SIG-M5 treated with dmso at 0.1 percent for 504 hours (cell line): ENCODE results near the gene CENATAC.
"Not testable (repeated sequence)": the region's sequence is repeated elsewhere in the genome, so short reads cannot be mapped to it uniquely, and the experiment has no call there.

Source experiments
- DNase-seq: peaks from one replicate; lab custom pipeline; 2025; ENCODE audit not compliant: unreplicated experiment; lab: John Stamatoyannopoulos, UW

The CENATAC gene, protein sequence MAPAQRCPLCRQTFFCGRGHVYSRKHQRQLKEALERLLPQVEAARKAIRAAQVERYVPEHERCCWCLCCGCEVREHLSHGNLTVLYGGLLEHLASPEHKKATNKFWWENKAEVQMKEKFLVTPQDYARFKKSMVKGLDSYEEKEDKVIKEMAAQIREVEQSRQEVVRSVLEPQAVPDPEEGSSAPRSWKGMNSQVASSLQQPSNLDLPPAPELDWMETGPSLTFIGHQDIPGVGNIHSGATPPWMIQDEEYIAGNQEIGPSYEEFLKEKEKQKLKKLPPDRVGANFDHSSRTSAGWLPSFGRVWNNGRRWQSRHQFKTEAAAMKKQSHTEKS

DNA sequence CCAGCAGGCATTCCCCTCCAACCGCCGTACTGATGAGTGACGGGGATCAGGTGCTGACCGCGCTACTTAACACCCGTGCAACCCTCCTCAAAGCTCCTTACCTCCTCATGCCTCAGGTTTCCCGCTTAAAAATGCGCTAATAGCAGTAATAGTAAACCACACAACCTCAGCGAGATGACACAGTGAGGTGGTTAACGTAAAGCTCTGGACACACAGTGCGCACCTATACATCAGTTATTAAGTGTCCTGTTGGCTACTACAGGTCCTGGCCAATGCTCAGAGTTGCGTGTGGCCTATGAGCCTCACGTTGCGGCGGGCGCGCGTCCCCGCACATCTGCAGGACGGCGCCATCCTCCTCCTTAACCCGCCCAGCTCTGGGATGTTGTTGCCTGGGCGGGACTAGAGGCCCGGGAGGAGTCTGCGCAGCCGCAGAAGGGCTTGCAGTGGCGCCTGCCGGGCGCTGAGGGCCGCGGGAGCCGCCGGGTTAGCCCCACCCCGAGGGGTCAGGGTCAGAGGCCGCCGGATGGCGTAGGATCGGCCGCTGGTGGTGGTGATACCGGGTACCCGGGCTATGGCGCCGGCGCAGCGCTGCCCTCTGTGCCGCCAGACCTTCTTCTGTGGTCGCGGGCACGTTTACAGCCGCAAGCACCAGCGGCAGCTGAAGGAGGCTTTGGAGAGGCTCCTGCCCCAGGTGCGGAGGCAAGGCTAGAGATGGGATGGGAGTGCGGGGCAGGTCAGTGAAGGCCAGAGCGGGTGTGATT is at the start of gene CENATAC:
TSS of gene CENATAC (plus strand) at position 512 of the 761 bp plus-strand sequence. CDS start at position 572, 60 bp downstream.
- peak; percentile 90 for DNase-seq

DNA sequence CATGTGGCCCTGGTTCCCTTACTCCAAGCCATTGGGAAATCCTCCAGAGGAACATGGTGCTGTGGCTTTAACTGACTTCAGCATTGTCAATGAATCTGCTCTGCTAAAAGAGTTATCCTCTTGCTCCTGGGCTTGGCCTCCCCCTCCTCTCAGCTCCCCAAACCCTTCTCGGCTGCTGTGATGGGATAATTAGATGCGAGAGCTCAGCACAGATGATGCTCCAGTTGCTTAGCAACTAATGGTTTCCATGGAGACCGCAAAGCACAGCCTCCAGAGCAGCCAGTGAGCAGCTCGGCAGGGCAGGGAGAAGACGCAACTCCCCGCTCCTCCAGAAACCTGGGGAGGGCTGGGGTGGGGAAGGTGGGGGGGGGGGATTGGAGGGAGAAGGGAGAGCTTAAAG is 44.7 kb upstream of the CENATAC start:
- DNase-seq, result no peak

DNA sequence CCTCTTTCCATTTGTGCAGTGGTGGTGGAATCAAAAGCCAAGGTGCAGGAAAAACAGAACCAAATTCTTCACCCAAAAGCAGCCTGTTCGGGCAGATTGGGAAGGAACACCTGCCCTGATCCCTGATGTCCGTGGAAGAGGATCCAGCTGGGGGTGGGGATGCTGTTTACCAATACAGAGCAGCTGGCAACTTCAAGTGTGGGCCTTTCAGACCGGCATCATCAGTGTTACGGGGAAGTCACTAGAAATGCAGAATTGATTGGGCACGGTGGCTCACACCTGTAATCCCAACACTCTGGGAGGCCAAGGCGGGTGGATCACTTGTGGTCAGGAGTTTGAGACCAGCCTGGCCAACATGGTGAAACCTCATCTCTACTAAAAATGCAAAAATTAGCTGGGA is 44.0 kb upstream of the CENATAC start:
- DNase-seq, result not testable (repeated sequence)

DNA sequence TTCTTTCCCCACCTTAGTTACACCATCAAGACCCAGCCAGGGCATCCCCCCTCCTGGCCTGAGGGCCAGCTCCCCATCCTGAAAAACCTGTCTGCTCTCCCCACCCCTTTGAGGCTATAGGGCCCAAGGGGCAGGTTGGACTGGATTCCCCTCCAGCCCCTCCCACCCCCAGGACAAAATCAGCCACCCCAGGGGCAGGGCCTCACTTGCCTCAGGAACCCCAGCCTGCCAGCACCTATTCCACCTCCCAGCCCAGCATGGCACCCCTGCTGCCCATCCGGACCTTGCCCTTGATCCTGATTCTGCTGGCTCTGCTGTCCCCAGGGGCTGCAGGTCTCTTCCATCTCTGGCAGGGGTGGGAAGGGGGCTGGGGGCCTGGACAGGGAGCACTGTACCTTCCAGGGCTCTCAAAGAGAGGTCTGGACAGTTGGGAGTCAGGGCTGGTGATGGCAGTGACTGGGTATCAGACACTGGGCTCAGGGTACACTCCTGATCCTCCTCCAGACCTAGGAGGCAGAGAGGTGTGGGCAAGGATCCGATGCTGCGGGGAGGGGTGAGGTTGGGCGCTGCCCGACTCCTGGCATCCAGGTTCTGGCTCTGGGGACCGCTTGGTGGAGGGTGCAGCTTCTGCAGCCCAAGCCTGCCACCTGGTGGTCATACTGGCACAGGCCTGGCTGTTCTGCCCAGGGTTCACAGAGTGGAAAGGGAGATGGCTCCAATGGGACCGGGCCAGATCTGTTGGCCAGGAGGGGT is 41.7 kb upstream of the CENATAC start, which contains the start of gene UPK2:
TSS of gene UPK2 (plus strand) at position 205 of the 753 bp plus-strand sequence. CDS start at position 258, 53 bp downstream.
- peak; percentile 75 for DNase-seq

DNA sequence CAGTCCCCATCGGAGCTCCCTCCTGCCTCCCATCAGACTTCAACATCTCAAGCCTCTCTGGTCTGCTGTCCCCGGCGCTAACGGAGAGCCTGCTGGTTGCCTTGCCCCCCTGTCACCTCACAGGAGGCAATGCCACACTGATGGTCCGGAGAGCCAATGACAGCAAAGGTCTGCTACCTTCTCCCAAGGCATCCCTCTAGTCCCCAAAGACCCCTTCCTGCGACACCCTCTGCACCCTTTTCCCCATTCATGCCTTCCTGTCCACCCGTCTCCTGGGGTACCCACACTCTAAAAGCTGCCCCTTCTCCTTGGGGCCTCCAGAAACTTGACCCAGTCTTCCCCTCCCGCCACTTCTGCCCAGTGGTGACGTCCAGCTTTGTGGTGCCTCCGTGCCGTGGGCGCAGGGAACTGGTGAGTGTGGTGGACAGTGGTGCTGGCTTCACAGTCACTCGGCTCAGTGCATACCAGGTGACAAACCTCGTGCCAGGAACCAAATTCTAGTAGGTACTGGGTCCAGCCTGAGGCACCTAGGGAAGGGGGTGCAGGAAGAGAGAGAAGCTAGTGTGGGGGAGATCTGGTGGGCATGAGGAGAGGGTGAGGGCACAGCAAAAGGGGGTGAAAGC is 41.0 kb upstream of the CENATAC start:
- no peak for DNase-seq

DNA sequence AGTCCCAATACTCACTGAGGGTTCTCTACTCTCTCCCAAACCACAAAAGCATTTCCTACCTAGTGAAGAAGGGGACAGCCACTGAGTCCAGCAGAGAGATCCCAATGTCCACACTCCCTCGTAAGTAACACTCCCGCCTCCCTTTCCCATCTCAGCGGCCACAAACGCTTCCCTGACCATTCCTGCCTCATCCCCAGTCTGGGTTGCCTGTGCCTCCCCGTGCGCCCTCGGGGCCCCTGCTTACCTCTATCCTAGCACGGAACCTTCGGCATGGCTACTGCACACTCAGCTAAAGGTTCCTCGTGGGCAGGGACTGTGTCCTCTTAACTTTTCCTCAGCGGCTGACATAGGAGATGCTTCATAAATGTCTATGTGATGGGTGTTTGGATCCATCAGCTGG is 40.4 kb upstream of the CENATAC start:
- DNase-seq, result no peak

DNA sequence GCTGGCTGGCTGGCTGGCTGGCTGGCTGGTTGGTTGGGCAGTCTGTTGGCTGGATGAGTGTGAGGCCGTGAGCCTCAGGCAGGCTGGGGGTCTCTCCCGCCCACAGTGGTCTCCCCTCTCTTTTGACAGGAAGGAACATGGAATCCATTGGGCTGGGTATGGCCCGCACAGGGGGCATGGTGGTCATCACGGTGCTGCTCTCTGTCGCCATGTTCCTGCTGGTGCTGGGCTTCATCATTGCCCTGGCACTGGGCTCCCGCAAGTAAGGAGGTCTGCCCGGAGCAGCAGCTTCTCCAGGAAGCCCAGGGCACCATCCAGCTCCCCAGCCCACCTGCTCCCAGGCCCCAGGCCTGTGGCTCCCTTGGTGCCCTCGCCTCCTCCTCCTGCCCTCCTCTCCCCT is 40.0 kb upstream of the CENATAC start:
- no peak for DNase-seq

DNA sequence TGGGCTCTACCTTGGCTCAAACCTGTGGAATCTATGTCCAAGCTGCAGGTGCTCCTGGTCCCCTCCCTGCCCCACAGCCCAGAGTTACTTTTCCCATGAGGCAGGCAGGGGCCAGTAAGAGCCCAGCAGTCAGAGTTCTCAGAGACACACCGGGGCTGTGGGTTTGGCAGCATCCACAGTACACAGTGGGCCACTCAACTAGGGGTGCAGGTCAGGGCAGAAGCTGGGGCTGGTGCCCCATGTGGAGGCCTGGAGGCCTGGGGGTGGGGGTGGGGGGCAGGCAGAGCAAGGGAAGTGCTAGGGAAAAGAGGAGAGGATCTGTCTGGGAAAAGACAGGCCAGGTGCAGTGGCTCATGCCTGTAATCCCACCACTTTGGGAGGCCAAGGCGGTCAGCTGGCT is 39.4 kb upstream of the CENATAC start:
- no peak for DNase-seq

DNA sequence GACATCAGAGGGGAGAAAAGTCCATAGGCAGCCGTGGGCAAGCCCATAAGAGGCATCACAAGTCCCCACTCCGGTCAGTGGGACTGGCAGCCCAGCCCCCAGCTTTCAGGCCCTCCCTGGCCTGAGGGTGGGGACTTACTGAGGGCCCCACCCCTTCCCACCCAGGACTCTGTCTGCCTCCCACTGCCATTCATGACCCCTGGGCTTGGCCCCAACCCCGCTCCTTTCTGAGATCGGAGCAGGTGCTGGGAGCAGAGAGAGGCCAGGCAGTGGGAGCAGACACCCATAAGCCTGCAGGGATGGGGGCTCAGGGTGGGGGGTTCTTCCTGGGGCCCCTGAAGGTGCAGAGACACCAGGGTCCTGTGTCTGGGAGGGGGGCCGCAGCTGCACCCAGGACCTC is 36.7 kb upstream of the CENATAC start:
- DNase-seq, result no peak

DNA sequence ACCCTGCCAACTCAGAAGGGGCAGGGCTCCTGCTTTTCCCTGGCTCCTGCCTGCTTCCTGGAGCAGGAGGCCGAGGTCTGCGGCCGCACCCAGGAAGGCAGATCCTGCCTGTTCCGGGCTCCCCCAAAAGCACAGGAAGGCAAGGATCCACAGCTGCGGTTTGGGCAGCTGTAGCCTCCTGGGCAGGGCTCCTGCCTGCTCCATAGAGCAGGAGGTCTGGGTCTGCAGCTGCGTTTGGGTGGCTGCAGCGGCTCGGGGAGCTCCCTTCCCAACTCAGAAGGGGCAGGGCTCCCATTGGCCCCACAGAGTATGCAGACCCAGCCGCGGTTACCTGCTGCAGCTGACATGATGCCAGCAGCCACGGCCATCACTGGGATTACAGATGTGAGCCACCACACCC is 36.3 kb upstream of the CENATAC start:
- no peak for DNase-seq

DNA sequence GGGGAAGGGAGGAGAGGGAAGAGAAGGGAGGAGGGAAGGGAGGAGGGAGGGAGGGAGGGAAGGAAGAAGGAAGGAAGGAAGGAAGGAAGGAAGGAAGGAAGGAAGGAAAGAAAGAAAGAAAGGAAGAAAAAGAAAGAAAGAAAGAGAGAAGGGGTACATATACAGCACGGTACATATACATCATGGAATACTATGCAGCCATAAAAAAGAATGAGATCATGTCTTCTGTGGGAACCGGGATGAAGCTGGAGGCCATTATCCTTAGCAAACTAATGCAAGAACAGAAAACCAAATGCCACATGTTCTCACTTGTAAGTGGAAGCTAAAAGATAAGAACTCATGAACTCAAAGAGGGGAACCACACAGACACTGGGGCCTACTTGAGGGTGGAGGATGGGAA is 28.4 kb upstream of the CENATAC start:
- DNase-seq, result not testable (repeated sequence)

DNA sequence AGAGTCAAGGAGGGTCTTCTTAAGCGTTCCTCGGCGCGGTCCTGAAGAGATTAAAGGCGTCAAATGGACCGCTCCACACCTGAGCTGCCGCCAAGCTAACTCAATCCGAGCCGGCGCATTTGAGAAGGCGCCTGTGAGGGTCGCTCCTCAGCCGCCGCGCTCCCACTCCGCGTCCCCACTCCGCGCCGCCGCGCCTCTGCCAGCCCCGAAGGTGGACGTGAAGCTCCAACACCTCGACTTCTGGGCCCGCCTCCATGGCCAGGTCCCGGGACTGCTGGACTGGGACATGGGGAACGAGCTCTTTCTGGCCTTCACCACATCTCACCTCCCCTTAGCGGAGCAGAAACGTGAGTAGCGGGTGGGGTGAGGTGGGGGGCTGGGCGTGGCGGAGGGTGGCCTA is 26.3 kb upstream of the CENATAC start, which contains the start of gene FOXR1:
TSS of gene FOXR1 (plus strand) at position 116 of the 400 bp plus-strand sequence. CDS start at position 287, 171 bp downstream.
- no peak for DNase-seq

DNA sequence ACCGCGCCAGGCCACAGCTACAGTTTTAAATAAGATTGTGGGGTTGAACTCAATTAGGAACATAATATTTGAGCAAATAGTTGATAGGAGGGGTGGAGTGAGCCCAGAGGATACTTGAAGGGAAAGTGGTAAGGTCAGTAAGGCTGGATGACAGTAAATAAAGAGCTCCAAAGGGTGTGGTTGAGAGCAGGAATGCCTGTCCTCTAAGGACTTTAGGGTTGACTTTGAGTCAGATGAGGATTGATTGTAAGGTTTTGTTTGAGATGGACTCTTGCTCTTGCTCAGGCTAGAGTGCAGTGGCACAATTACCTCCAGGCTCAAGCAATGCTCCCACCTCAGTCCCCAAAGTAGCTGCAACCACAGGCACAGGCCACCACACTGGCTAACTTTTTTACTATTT is 24.0 kb upstream of the CENATAC start:
- no peak for DNase-seq

DNA sequence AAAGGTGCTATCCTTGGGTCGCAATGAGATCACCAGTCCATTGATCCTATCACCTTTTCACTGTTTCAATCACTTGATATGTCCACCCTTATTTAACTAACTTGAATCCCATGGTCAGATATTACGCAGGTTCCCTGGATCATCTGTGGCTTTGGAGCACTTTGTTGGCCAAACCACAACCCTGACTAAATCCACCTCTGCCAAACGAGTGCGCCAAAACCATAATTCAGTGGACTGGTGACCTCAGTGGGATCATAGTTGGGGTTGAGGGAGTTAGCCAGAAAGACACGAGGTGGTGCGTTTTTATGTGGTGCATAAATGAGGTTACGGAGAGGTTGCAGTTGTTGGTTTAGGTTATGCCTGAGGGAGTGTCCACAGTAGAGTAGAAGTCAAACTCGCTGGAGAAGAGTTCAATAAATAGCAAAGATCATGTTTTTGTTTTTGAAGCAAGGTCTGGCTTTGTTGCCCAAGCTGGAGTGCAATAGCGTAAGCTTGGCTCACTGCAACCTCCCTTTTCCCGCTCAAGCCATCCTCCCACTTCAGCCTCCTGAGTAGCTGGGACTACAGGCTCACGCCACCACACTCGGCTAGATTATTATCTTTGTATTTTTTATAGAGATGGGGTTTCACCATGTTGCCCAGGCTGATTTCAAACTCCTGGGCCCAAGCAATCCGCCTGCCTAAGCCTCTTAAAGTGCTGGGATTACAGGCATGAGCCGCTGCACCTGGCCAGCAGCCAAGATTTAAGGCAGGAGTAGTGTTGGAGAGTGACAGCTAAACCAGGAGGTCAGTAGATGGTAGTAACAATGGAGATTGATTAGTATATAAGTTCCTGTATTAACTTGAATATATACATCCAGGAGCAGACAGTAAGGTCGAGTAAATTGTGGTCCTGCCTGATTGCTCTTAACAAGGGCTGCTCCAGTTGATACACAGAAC is 21.9 kb upstream of the CENATAC start:
- DNase-seq, result no peak

DNA sequence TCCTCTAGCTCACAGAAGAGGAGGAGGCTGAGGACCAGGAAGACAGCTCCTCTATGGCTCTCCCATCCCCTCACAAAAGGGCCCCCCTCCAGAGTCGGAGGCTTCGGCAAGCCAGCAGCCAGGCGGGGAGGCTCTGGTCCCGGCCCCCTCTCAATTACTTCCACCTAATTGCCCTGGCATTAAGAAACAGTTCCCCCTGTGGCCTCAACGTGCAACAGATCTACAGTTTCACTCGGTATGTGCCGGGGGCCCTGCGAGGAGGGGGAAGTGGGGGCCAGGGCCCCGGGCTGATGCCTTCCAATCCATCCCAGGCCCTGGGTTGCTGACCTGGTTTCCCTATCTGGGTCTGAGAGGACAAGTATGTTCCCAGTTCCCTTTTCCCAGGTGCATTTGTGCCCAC is 18.5 kb upstream of the CENATAC start:
- DNase-seq, result peak; percentile 7

DNA sequence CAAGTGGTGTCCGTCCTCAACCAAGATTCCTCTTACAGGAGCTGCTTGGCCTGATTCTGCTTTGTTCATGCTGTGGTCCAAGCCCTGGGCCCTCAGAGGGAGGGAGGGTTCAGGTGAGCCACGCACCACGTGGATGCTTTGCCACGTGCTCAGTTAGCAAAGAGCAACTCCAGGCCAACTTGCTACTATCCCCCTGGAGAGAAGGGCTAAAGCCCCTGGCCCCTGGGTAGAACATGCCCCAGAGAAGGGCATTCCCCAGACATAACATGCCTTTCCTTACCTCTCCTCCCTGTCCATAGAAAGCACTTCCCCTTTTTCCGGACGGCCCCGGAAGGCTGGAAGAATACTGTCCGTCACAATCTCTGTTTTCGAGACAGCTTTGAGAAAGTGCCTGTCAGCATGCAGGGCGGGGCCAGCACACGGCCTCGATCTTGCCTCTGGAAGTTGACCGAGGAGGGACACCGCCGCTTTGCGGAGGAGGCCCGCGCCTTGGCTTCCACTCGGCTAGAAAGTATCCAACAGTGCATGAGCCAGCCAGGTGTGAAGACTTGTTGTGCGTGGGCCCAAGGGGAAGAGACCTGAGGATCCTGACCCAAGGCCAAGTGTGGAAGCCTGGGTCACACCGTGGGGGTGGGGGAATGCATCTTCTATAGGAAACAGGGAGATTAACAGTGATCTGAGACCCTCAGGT is 17.6 kb upstream of the CENATAC start:
- no peak for DNase-seq

DNA sequence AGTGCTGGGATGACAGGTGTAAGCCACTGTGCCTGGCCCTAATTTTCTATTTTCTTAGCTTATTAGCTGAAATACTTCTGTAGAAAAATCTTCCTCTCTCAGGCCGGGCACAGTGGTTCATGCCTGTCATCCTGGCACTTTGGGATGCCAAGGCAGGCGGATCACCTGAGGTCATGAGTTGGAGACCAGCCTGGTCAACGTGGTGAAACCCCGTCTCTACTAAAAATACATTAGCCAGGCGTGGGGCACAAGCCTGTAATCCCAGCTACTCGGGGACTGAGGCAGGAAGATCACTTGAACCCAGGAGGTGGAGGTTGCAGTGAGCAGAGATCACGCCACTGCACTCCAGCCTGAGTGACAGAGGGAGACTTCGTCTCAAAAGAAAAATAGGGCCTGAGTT is 13.6 kb upstream of the CENATAC start:
- not testable (repeated sequence) for DNase-seq

DNA sequence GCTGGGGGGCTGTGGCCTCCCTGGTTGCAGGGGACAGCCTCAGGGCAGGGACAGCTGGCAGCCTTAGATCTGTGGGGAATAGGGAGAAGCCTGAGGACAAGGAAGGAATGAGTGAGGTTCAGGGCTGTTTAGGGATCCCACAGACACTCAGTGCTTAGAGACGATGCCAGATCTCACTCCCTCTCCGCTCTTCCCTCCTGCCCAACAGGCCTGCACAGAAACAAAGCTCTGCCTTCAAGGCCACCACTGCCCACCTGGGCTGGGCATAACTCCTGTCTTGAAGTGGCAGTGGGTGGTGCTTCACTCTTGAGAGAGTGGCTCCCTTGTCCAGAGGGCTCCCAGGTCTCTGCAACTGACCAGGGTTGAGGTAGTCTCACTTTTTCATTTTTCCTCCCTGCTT is 13.1 kb upstream of the CENATAC start:
- DNase-seq, result no peak

DNA sequence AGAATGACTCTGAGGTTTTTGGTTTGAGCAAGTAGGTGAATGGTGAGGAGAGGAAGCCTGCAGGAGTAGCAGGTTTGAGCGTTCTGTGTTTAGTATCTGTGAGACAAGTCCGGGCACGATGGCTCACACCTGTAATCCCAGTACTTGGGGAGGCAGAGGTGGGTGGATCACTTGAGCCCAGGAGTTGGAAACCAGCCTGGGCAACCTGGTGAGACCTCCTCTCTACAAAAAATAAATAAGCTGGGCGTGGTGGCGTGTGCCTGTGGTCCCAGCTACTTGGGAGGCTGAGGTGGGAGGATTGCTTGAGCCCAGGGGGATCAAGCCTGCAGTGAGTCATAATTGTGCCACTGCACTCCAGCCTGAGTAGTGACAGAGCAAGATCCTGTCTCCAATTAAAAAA is 9.7 kb upstream of the CENATAC start:
- DNase-seq, result no peak
